ENCODE data around the gene MED12L. TPM values are rescaled to one million over a fixed set of nuclear protein-coding genes. Genes with fewer than 3 reads are reported as not detected.

MED12L gene
- 0.43 to 0.80 TPM (median 0.61 TPM) in 5 replicates for total RNA-seq (2022; extraction: Qiagen RNA extraction; ENCODE audit: low read depth)

GRCh38 chr3:151085227-151085888 lies at the start of gene MED12L:
Gene MED12L (plus strand): TSS chr3:151085664. CDS start chr3:151086927, 1,263 bp downstream.

GRCh38 chr3:151203051-151203420 lies 117.6 kb downstream of the MED12L start, which contains the start of gene GPR171:
Gene GPR171 (minus strand): TSS chr3:151203216. CDS start chr3:151199386, 3,830 bp downstream.

GRCh38 chr3:151278230-151278629 lies 192.8 kb downstream of the MED12L start, which contains the start of gene P2RY14:
Gene P2RY14 (minus strand): TSS chr3:151278542. CDS start chr3:151214316, 64,226 bp downstream.

GRCh38 chr3:151316267-151316991 lies 231.0 kb downstream of the MED12L start, which contains the start of gene GPR87:
Gene GPR87 (minus strand): TSS chr3:151316820. CDS start chr3:151300100, 16,720 bp downstream.

GRCh38 chr3:151329363-151329762 lies 243.9 kb downstream of the MED12L start, which contains the start of gene P2RY13:
Gene P2RY13 (minus strand): TSS chr3:151329549. CDS start chr3:151329528, 21 bp downstream.

GRCh38 chr3:151384741-151385174 lies 299.3 kb downstream of the MED12L start, which contains the start of gene P2RY12:
Gene P2RY12 (minus strand): TSS chr3:151384753. CDS start chr3:151338845, 45,908 bp downstream.

GRCh38 chr3:151460774-151461450 lies 375.4 kb downstream of the MED12L start, which contains the start of gene IGSF10:
Gene IGSF10 (minus strand): TSS chr3:151461061. CDS start chr3:151458709, 2,352 bp downstream.

Other genes starting within 250 kb of the MED12L start
- not detected in 5 replicates for gene MINDY4B, start 180.2 kb upstream of the MED12L start, total RNA-seq (2022; extraction: Qiagen RNA extraction; ENCODE audit: low read depth)
- not detected in 5 replicates for gene CLRN1, start 112.9 kb upstream of the MED12L start, total RNA-seq (2022; extraction: Qiagen RNA extraction; ENCODE audit: low read depth)
- gene GPR171, start 117.6 kb downstream of the MED12L start, total RNA-seq (2022; extraction: Qiagen RNA extraction; ENCODE audit: low read depth): not detected in 5 replicates
- not detected in 5 replicates for gene P2RY14, start 192.9 kb downstream of the MED12L start, total RNA-seq (2022; extraction: Qiagen RNA extraction; ENCODE audit: low read depth)
- 0.86 to 1.3 TPM (median 1.1 TPM) in 5 replicates for gene GPR87, start 231.2 kb downstream of the MED12L start, total RNA-seq (2022; extraction: Qiagen RNA extraction; ENCODE audit: low read depth)
- not detected in 5 replicates for gene P2RY13, start 243.9 kb downstream of the MED12L start, total RNA-seq (2022; extraction: Qiagen RNA extraction; ENCODE audit: low read depth)

Data from A549 treated with CpdA at 1 μM for 4 hours (cell line).